Measurements from ENCODE around the gene M1AP.

Gene M1AP

DNA sequence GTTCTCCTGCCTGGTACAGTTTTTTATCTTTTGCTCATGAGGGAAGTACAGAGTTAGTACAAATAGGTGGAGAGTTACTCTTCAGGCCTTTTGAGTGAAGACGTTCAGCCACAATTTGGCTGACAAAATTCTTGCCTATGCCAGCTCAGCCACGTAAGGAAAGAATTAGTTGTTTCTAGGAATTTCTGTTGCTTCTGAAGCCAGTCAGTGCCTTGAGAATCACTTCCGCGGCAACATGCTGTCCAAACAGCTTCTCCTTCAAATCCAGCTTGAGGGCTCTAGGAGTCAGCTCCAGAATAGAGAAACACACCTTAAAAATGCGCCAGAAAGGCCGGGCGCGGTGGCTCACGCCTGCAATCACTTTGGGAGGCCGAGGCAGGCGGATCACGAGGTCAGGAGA lies 27.5 kb downstream of the M1AP start:
- H3K4me3 ChIP-seq: no peak overlapping the region
- H3K36me3 ChIP-seq (ENCODE audit: insufficient read depth, low read length): no peaks in the 10 kb centered on the region
- no peak for DNase-seq (ENCODE audit: low read depth, low spot score)
- no peak overlapping the region for H3K9ac ChIP-seq (ENCODE audit: insufficient read length)
- TF ChIP-seq FOXP2 (optimal IDR thresholded peaks at IDR 0.05; ENCODE audit: control extremely low read depth, extremely low read length, insufficient read depth) (no peak), POLR2AphosphoS5 (IDR thresholded peaks at IDR 0.05; ENCODE audit: borderline replicate concordance, low read depth, low read length) (no peak), EZH2 (IDR thresholded peaks at IDR 0.05) (no peak)
- H3K9me3 ChIP-seq (ENCODE audit: low read depth, low read length): no peaks in the 10 kb centered on the region
- no peak overlapping the region for H3K27ac ChIP-seq

DNA sequence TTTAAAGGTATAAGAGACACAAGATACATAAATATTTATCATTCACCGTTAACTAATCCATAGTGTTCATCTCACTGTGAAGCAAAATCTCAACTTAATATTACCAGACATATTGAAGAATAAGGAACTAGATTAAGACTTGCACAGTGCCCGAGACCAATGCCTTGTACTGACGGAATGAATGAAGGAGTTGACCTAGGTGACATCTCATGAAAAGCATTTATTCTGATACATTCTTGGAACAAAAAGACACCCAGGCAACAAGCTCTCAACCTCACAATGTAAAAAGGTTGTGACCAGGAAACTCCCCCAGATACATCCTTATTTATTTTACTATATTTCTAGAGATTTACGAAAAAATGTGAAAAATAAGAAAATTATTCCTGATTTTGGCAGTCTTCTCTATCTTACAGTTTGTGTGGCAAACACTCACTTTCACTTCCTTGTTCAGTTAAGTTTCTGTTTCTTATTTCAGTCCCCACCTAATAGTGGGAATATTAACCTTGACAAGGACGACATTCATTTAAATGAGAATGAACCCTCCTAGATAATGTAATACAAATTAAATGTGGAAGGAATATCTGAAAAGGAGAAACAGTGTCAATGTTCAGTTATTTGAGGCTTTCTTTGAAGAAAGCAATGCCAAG lies 28.4 kb downstream of the M1AP start:
- DNase-seq (ENCODE audit: low read depth, low spot score): no peak
- Histone ChIP-seq H3K4me3 (no peak overlapping the region), H3K36me3 (ENCODE audit: insufficient read depth, low read length) (no peaks in the 10 kb centered on the region), H3K9ac (ENCODE audit: insufficient read length) (no peak overlapping the region), H3K9me3 (ENCODE audit: low read depth, low read length) (no peaks in the 10 kb centered on the region), H3K27ac (no peak overlapping the region)
- no peak for TF ChIP-seq FOXP2 (optimal IDR thresholded peaks at IDR 0.05; ENCODE audit: control extremely low read depth, extremely low read length, insufficient read depth)
- TF ChIP-seq EZH2 (IDR thresholded peaks at IDR 0.05): no peak
- no peak for TF ChIP-seq POLR2AphosphoS5 (IDR thresholded peaks at IDR 0.05; ENCODE audit: borderline replicate concordance, low read depth, low read length)

DNA sequence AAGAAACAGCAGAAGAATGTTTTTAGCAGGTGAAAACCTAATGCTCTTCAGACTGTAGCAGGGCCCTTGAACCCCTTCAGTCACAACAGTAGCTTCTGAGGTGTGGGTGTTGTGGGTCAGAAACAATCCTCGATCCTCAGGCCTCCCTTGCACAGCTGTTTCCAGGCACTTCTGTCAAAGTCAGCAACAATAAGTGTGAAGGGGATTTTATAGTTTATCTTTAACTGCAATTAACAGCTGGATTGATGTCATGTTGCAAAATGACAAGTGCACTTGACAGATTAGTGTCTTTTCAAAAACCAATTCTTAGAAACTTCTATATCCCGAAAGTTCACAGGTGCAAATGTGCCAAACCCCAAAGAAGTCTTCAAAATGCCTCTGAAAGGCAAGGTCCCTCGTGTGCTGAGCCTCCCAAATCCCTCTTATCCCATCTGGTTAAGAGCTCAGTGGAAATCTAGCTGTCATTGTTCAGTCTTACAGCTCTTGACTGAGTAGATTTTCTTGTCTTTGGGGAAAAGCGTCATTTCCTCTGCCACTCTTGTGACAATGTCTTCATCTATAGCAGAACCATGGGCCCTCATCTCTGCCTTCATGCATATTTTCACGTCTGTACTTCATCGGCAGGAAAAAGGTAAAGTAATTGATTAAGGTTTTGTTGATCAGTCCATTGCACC lies 29.6 kb downstream of the M1AP start:
- no peak for DNase-seq (ENCODE audit: low read depth, low spot score)
- no peaks in the 10 kb centered on the region for H3K9me3 ChIP-seq (ENCODE audit: low read depth, low read length)
- TF ChIP-seq EZH2 (IDR thresholded peaks at IDR 0.05) (no peak), FOXP2 (optimal IDR thresholded peaks at IDR 0.05; ENCODE audit: control extremely low read depth, extremely low read length, insufficient read depth) (no peak), POLR2AphosphoS5 (IDR thresholded peaks at IDR 0.05; ENCODE audit: borderline replicate concordance, low read depth, low read length) (no peak)
- H3K4me3 ChIP-seq: no peak overlapping the region
- H3K27ac ChIP-seq: no peak overlapping the region
- H3K36me3 ChIP-seq (ENCODE audit: insufficient read depth, low read length): no peaks in the 10 kb centered on the region
- H3K9ac ChIP-seq (ENCODE audit: insufficient read length): no peak overlapping the region

DNA sequence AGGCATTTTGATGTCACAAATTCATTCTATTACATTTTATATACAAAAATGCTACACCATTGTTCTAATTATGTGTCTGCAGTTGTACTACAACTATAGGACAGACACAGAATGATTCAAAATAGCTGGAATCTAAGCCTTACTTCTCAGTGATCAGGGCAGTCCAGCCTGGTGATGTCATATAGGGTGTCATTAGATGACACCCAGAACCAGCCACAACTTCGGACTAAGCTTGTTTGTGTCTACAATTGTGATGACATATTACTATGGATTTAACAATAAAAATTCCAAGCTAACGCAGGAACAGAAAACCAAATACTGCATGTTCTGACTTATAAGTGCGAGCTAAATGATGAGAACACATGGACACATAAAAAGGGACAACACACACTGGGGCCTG lies 31.0 kb downstream of the M1AP start:
- Histone ChIP-seq H3K36me3 (ENCODE audit: insufficient read depth, low read length) (no peaks in the 10 kb centered on the region), H3K4me3 (no peak overlapping the region), H3K27ac (no peak overlapping the region), H3K9me3 (ENCODE audit: low read depth, low read length) (no peaks in the 10 kb centered on the region), H3K9ac (ENCODE audit: insufficient read length) (no peak overlapping the region)
- no peak for TF ChIP-seq FOXP2 (optimal IDR thresholded peaks at IDR 0.05; ENCODE audit: control extremely low read depth, extremely low read length, insufficient read depth)
- no peak for TF ChIP-seq POLR2AphosphoS5 (IDR thresholded peaks at IDR 0.05; ENCODE audit: borderline replicate concordance, low read depth, low read length)
- TF ChIP-seq EZH2 (IDR thresholded peaks at IDR 0.05): no peak
- DNase-seq (ENCODE audit: low read depth, low spot score): no peak

DNA sequence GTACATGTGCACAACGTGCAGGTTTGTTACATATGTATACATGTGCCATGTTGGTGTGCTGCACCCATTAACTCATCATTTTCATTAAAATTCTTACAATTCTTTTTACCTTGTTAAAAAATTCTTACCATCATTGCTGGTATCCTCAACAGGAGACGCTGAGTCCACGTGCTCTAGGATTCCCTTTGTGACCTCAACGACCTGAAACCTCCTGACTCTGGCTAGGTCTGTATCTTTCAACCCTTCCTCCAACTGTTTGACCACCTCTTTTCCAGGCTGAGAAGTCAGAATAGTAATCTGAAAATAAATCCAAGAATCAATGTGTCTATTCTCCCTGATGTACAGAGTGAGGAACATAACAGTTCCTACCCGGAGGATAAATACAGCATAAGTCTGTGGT lies 41.2 kb downstream of the M1AP start:
- H3K9me3 ChIP-seq (ENCODE audit: low read depth, low read length): no peaks in the 10 kb centered on the region
- H3K36me3 ChIP-seq (ENCODE audit: insufficient read depth, low read length): no peaks in the 10 kb centered on the region
- H3K9ac ChIP-seq (ENCODE audit: insufficient read length): no peak overlapping the region
- DNase-seq (ENCODE audit: low read depth, low spot score): no peak
- H3K4me3 ChIP-seq: no peak overlapping the region
- TF ChIP-seq FOXP2 (optimal IDR thresholded peaks at IDR 0.05; ENCODE audit: control extremely low read depth, extremely low read length, insufficient read depth): no peak
- no peak for TF ChIP-seq EZH2 (IDR thresholded peaks at IDR 0.05)
- no peak for TF ChIP-seq POLR2AphosphoS5 (IDR thresholded peaks at IDR 0.05; ENCODE audit: borderline replicate concordance, low read depth, low read length)
- H3K27ac ChIP-seq: no peak overlapping the region

DNA sequence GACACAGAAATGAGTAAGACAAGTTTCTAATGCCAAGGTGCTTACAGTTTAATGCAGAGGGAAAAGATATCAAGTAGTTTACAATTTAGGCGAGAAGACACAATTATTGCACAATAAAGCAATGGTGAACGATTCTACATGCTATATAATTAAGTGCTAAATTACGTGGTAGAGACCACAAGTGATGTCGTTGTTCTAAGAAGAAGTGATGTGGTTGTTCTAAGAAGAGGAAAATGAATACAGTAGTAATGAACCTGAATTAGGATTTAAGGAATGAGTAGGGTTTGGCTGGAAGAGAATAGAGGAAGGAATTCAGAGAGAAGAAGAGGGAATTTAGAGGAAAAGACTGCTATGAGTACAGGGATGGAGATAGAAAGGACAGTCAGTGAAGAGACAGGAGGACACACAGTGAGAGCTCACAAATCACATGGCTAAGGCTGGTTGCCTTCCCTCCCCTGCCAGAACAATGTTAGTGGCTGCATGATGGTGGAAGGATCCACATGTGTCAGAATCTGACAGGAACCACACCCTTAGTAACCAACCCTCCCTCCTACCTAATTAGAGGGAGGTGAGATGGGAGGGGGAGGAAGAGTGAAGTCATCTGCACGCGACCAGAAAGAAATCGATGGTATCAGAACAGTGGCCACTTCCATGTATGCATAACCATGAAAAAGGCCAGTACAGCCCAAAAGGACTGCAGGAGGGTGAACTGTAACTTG lies 44.7 kb downstream of the M1AP start:
- no peak overlapping the region for H3K9ac ChIP-seq (ENCODE audit: insufficient read length)
- no peak for DNase-seq (ENCODE audit: low read depth, low spot score)
- TF ChIP-seq POLR2AphosphoS5 (IDR thresholded peaks at IDR 0.05; ENCODE audit: borderline replicate concordance, low read depth, low read length): no peak
- TF ChIP-seq EZH2 (IDR thresholded peaks at IDR 0.05): no peak
- no peak for TF ChIP-seq FOXP2 (optimal IDR thresholded peaks at IDR 0.05; ENCODE audit: control extremely low read depth, extremely low read length, insufficient read depth)

DNA sequence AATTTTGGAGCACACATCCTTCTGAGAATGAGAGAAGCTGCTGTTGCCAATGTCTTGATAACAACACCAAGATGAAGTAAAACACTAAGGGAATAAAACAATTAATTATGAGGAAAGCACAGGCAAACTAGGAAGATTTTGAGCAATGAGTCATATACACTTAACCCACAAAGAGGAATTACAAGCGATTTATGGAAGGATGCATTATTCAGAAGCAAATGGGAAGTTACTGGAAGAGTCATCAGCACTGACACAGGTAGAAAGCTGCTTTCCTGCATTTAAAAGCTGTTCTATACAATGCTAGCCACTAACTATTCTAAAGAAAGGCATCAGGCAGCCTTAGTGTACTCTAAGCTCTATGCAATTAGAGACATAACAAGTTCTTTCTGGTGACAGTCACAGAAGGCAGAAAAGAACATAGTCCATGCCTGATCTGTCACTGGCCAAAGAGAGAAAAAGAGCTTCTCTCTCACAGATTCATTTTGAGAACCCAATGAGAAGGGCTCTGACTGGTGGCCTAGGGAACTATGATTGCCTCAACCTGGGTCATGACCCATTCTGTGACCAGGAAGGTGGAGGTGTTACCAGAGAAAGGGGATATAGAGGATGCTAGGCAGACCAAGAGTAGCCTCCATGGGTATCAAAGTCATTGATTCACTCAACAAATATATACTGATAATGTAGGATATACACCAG lies 45.4 kb downstream of the M1AP start:
- Histone ChIP-seq H3K27ac (no peak overlapping the region), H3K4me3 (no peak overlapping the region), H3K9me3 (ENCODE audit: low read depth, low read length) (no peaks in the 10 kb centered on the region), H3K36me3 (ENCODE audit: insufficient read depth, low read length) (no peaks in the 10 kb centered on the region), H3K9ac (ENCODE audit: insufficient read length) (no peak overlapping the region)
- DNase-seq (ENCODE audit: low read depth, low spot score): no peak
- no peak for TF ChIP-seq EZH2 (IDR thresholded peaks at IDR 0.05)
- TF ChIP-seq FOXP2 (optimal IDR thresholded peaks at IDR 0.05; ENCODE audit: control extremely low read depth, extremely low read length, insufficient read depth): no peak
- TF ChIP-seq POLR2AphosphoS5 (IDR thresholded peaks at IDR 0.05; ENCODE audit: borderline replicate concordance, low read depth, low read length): no peak

More for the DNA sequence above, 44.7 kb downstream of the M1AP start:
- no peak overlapping the region for H3K27ac ChIP-seq
- no peaks in the 10 kb centered on the region for H3K9me3 ChIP-seq (ENCODE audit: low read depth, low read length)
- no peaks in the 10 kb centered on the region for H3K36me3 ChIP-seq (ENCODE audit: insufficient read depth, low read length)
- H3K4me3 ChIP-seq: no peak overlapping the region

DNA sequence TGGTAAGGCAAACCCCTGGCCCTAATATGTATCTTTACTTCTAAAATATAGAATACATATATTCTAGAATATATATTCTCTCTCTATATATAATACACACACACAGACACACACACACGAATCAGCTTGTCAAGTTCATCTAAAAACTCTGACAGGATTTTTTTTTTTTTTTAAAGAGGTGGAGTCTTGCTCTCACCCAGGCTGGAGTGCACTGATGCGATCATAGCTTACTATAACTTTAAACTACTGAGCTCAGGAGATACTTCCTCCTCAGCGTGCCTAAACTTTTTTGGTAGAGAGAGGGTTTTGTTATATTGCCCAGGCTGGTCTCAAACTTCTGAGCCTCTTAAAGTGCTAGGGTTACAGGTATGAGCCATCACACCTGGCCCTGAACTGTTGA lies 48.5 kb downstream of the M1AP start:
- Histone ChIP-seq H3K9ac (ENCODE audit: insufficient read length) (no peak overlapping the region), H3K27ac (no peak overlapping the region), H3K9me3 (ENCODE audit: low read depth, low read length) (no peaks in the 10 kb centered on the region), H3K36me3 (ENCODE audit: insufficient read depth, low read length) (no peaks in the 10 kb centered on the region), H3K4me3 (no peak overlapping the region)
- TF ChIP-seq POLR2AphosphoS5 (IDR thresholded peaks at IDR 0.05; ENCODE audit: borderline replicate concordance, low read depth, low read length) (no peak), FOXP2 (optimal IDR thresholded peaks at IDR 0.05; ENCODE audit: control extremely low read depth, extremely low read length, insufficient read depth) (no peak), EZH2 (IDR thresholded peaks at IDR 0.05) (no peak)
- no peak for DNase-seq (ENCODE audit: low read depth, low spot score)
